HEK293 (cell line): ENCODE data around the gene CYP2U1.
A peak's percentile ranks its signal among the peaks of the same experiment; 100 is the strongest.
"Not testable (repeated sequence)": the region's sequence is repeated elsewhere in the genome, so short reads cannot be mapped to it uniquely, and the experiment has no call there.

Source experiments
- CTCF ChIA-PET: fragments of 350-600 bp; formaldehyde crosslinking; extraction: SDS; loops from one replicate; lab custom pipeline; 2021; ENCODE audit warnings: antibody characterized with exemption; lab: Yijun Ruan, JAX
- POLR2A ChIA-PET: fragments of 300-600 bp; formaldehyde crosslinking; extraction: SDS; loops from one replicate; lab custom pipeline; 2020; ENCODE audit warnings: antibody characterized with exemption, inconsistent platforms; lab: Yijun Ruan, JAX
- H3K27ac ChIP-seq: fragments of 200-500 bp; sonication (Bioruptor generic); 2 replicates; pipeline ENCODE4 v1.5.1; 2014; ENCODE audit warnings: low read depth, low read length, control low read depth, inconsistent platforms; ENCODE audit errors: extremely low read depth
- H3K36me3 ChIP-seq, 2 experiments: fragments of 200-500 bp in 1 of 2; sonication (Bioruptor generic) in 1 of 2; 1 replicate in 1 of 2; 2 replicates in 1 of 2; pipeline ENCODE4 v1.5.1; 2014 to 2017; ENCODE audit warnings: inconsistent platforms in 2 of 2, low read length in 2 of 2; ENCODE audit not compliant: control insufficient read depth in 2 of 2, insufficient read depth in 1 of 2
- H3K4me1 ChIP-seq: fragments of 200-500 bp; sonication (Bioruptor generic); 2 replicates; pipeline ENCODE4 v1.5.1; 2014; ENCODE audit warnings: mild to moderate bottlenecking, low read length, inconsistent platforms; ENCODE audit not compliant: control insufficient read depth, insufficient read depth
- H3K4me3 ChIP-seq: 2 replicates; pipeline ENCODE4 v1.5.1; 2011; ENCODE audit warnings: low read depth, mild to moderate bottlenecking, control low read depth, low read length, moderate library complexity
- H3K9me3 ChIP-seq: fragments of 200-500 bp; sonication (Bioruptor generic); 2 replicates; pipeline ENCODE4 v1.5.1; 2014; ENCODE audit warnings: low read depth, low read length, inconsistent platforms; ENCODE audit not compliant: control insufficient read depth, insufficient read depth
- IKZF3 ChIP-seq: fragments of 450-650 bp; IDR thresholded peaks from 2 replicates; pipeline ENCODE4 v1.5.0; 2018; ENCODE audit warnings: missing biosample characterization, mild to moderate bottlenecking, missing genetic modification characterization, moderate library complexity
- PRDM1 ChIP-seq: fragments of 450-650 bp; formaldehyde crosslinking; IDR thresholded peaks from 2 replicates; pipeline ENCODE4; 2016; ENCODE audit warnings: missing biosample characterization, missing genetic modification characterization
- ZNF146 ChIP-seq: fragments of 450-650 bp; formaldehyde crosslinking; IDR thresholded peaks from 2 replicates; pipeline ENCODE4 v1.5.1; 2016; ENCODE audit warnings: missing biosample characterization, missing genetic modification characterization
- ZNF223 ChIP-seq: fragments of 450-650 bp; formaldehyde crosslinking; IDR thresholded peaks from 2 replicates; pipeline ENCODE4 v1.5.1; 2016; ENCODE audit warnings: missing biosample characterization, missing genetic modification characterization
- ZNF239 ChIP-seq: fragments of 450-650 bp; formaldehyde crosslinking; IDR thresholded peaks from 2 replicates; pipeline ENCODE4 v1.5.1; 2016; ENCODE audit warnings: missing biosample characterization, missing genetic modification characterization
- TF ChIP-seq, protein P1 (sequence below): fragments of 450-650 bp; formaldehyde crosslinking; IDR thresholded peaks from 2 replicates; pipeline ENCODE4 v1.5.1; 2016; ENCODE audit warnings: missing biosample characterization, missing genetic modification characterization, borderline replicate concordance
- TF ChIP-seq, protein P2 (sequence below): IDR thresholded peaks from 2 replicates; pipeline ENCODE4 v1.6.1; 2011; ENCODE audit warnings: mild to moderate bottlenecking, low read depth, low read length, borderline replicate concordance
- TF ChIP-seq, protein P3 (sequence below): fragments of 450-650 bp; formaldehyde crosslinking; IDR thresholded peaks from 2 replicates; pipeline ENCODE4 v1.5.1; 2016; ENCODE audit warnings: missing biosample characterization, missing genetic modification characterization
- TF ChIP-seq, protein P4 (sequence below): fragments of 450-650 bp; formaldehyde crosslinking; IDR thresholded peaks from 2 replicates; pipeline ENCODE4 v1.5.1; 2016; ENCODE audit warnings: missing biosample characterization, missing genetic modification characterization
- TF ChIP-seq, protein P5 (sequence below): fragments of 450-650 bp; formaldehyde crosslinking; IDR thresholded peaks from 2 replicates; pipeline ENCODE4 v1.5.1; 2016; ENCODE audit warnings: missing biosample characterization, missing genetic modification characterization
- TF ChIP-seq, protein P6 (sequence below): fragments of 450-650 bp; formaldehyde crosslinking; IDR thresholded peaks from 2 replicates; pipeline ENCODE4 v1.5.1; 2016; ENCODE audit warnings: missing biosample characterization, missing genetic modification characterization
- TF ChIP-seq, protein P7 (sequence below): fragments of 450-650 bp; formaldehyde crosslinking; IDR thresholded peaks from 2 replicates; pipeline ENCODE4 v1.5.1; 2016; ENCODE audit warnings: missing biosample characterization, missing genetic modification characterization

Gene CYP2U1

DNA sequence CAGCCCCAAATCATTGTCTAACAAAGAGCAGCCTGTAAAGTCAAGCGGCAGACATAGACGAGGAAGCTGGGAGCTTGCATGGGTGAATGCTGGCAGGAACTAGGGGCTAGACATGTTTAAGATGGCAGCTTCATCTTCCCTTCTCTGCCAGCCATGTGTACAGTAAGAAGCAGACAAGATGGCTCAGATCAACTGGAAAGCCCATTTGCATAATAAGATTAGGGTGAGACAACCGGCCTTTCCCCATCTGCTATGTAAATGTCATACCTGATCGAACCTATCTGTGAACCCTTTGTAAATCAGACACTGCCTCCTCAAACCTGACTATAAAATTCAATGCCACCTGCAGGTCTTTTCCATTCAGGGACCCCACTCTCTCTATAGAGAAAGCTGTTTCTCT is 35.6 kb downstream of the CYP2U1 start:
- Histone ChIP-seq H3K4me3 (no peak overlapping the region), H3K9me3 (no peaks in the 10 kb centered on the region), H3K27ac (no peak overlapping the region), H3K4me1 (no peaks in the 10 kb centered on the region), H3K36me3 (no peaks in the 10 kb centered on the region)
- POLR2A ChIA-PET: no interaction called here
- TF ChIP-seq ZNF146 (tag by site-specific recombination): no peak
- no peak for TF ChIP-seq IKZF3
- TF ChIP-seq, protein P1, sequence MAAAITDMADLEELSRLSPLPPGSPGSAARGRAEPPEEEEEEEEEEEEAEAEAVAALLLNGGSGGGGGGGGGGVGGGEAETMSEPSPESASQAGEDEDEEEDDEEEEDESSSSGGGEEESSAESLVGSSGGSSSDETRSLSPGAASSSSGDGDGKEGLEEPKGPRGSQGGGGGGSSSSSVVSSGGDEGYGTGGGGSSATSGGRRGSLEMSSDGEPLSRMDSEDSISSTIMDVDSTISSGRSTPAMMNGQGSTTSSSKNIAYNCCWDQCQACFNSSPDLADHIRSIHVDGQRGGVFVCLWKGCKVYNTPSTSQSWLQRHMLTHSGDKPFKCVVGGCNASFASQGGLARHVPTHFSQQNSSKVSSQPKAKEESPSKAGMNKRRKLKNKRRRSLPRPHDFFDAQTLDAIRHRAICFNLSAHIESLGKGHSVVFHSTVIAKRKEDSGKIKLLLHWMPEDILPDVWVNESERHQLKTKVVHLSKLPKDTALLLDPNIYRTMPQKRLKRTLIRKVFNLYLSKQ: no peak
- TF ChIP-seq PRDM1 (tag by site-specific recombination): no peak
- TF ChIP-seq ZNF239 (tag by site-specific recombination): no peak
- TF ChIP-seq, protein P2, sequence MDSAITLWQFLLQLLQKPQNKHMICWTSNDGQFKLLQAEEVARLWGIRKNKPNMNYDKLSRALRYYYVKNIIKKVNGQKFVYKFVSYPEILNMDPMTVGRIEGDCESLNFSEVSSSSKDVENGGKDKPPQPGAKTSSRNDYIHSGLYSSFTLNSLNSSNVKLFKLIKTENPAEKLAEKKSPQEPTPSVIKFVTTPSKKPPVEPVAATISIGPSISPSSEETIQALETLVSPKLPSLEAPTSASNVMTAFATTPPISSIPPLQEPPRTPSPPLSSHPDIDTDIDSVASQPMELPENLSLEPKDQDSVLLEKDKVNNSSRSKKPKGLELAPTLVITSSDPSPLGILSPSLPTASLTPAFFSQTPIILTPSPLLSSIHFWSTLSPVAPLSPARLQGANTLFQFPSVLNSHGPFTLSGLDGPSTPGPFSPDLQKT: no peak
- TF ChIP-seq ZNF223 (tag by site-specific recombination): no peak
- TF ChIP-seq, protein P3, sequence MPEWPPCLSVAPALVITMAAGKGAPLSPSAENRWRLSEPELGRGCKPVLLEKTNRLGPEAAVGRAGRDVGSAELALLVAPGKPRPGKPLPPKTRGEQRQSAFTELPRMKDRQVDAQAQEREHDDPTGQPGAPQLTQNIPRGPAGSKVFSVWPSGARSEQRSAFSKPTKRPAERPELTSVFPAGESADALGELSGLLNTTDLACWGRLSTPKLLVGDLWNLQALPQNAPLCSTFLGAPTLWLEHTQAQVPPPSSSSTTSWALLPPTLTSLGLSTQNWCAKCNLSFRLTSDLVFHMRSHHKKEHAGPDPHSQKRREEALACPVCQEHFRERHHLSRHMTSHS (tag by site-specific recombination): no peak
- TF ChIP-seq, protein P4, sequence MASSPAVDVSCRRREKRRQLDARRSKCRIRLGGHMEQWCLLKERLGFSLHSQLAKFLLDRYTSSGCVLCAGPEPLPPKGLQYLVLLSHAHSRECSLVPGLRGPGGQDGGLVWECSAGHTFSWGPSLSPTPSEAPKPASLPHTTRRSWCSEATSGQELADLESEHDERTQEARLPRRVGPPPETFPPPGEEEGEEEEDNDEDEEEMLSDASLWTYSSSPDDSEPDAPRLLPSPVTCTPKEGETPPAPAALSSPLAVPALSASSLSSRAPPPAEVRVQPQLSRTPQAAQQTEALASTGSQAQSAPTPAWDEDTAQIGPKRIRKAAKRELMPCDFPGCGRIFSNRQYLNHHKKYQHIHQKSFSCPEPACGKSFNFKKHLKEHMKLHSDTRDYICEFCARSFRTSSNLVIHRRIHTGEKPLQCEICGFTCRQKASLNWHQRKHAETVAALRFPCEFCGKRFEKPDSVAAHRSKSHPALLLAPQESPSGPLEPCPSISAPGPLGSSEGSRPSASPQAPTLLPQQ: no peak
- TF ChIP-seq, protein P5, sequence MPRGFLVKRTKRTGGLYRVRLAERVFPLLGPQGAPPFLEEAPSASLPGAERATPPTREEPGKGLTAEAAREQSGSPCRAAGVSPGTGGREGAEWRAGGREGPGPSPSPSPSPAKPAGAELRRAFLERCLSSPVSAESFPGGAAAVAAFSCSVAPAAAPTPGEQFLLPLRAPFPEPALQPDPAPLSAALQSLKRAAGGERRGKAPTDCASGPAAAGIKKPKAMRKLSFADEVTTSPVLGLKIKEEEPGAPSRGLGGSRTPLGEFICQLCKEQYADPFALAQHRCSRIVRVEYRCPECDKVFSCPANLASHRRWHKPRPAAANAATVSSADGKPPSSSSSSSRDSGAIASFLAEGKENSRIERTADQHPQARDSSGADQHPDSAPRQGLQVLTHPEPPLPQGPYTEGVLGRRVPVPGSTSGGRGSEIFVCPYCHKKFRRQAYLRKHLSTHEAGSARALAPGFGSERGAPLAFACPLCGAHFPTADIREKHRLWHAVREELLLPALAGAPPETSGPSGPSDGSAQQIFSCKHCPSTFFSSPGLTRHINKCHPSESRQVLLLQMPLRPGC (tag by site-specific recombination): no peak
- TF ChIP-seq, protein P6, sequence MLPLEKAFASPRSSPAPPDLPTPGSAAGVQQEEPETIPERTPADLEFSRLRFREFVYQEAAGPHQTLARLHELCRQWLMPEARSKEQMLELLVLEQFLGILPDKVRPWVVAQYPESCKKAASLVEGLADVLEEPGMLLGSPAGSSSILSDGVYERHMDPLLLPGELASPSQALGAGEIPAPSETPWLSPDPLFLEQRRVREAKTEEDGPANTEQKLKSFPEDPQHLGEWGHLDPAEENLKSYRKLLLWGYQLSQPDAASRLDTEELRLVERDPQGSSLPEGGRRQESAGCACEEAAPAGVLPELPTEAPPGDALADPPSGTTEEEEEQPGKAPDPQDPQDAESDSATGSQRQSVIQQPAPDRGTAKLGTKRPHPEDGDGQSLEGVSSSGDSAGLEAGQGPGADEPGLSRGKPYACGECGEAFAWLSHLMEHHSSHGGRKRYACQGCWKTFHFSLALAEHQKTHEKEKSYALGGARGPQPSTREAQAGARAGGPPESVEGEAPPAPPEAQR (tag by site-specific recombination): no peak
- CTCF ChIA-PET: no interaction called here

DNA sequence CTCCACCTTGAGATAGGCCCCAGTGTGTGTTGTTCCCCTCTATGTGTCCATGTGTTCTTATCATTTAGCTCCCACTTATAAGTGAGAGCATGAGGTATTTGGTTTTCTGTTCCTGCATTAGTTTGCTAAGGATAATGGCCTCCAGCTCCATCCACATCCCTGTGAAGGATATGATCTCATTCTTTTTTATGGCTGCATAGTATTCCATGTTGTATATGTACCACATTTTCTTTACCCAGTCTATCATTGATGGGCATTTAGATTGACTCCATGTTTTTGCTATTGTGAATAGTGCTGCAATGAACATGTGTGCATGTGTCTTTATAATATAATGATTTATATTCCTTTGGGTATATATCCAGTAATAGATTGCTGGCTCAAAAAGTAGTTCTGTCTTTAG is 36.2 kb downstream of the CYP2U1 start:
- H3K9me3 ChIP-seq, H3K4me3 ChIP-seq, POLR2A ChIA-PET, CTCF ChIA-PET, H3K36me3 ChIP-seq, H3K27ac ChIP-seq, H3K4me1 ChIP-seq: not testable (repeated sequence)
- 0 out of 2 replicates have a peak, but pooled peaks have one; percentile 44 for TF ChIP-seq ZNF146 (tag by site-specific recombination)
- TF ChIP-seq, protein P7, sequence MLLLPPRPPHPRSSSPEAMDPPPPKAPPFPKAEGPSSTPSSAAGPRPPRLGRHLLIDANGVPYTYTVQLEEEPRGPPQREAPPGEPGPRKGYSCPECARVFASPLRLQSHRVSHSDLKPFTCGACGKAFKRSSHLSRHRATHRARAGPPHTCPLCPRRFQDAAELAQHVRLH (tag by site-specific recombination): 0 out of 2 replicates have a peak, but pooled peaks have one; percentile 26

DNA sequence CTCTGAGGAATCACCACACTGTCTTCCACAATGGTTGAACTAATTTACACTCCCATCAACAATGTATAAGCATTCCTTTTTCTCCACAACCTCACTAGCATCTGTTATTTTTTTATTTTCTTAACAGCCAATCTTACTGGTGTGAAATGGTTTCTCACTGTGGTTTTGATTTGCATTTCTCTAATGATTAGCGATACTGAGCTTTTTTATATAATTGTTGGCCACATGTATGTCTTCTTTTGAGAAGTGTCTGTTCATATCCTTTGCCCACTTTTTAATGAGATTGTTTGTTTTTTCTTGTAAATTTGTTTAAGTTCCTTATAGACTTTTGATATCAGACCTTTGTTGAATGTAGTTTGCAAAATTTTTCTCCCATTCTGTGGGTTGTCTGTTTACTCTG is 36.6 kb downstream of the CYP2U1 start:
- POLR2A ChIA-PET: not testable (repeated sequence)

More for the DNA sequence above, 36.6 kb downstream of the CYP2U1 start:
- H3K4me1 ChIP-seq, H3K4me3 ChIP-seq, H3K9me3 ChIP-seq, H3K36me3 ChIP-seq, CTCF ChIA-PET, H3K27ac ChIP-seq: not testable (repeated sequence)
